GM23338 (cell line): ENCODE data around the gene ALDH2. TPM values are rescaled to one million over a fixed set of nuclear protein-coding genes. Genes with fewer than 3 reads are reported as not detected.

ENCODE experiments used
- ATAC-seq: fragments of 200-7000 bp; cut with Tn5 transposase; 3 replicates; pipeline ENCODE4 v1.9.1; 2020
- DNase-seq: peaks from one replicate; pipeline ENCODE4 v3.0.0-alpha.2; 2015; ENCODE audit warnings: low spot score
- H2AFZ ChIP-seq: fragments of 200-600 bp; sonication (generic); 2 replicates; pipeline ENCODE4 v1.8.0; 2016; ENCODE audit warnings: antibody characterized with exemption, mild to moderate bottlenecking, moderate library complexity
- H3F3A ChIP-seq: fragments of 200-600 bp; sonication (generic); replicated peaks from 2 replicates; pipeline ENCODE4 v1.8.0; 2017; ENCODE audit warnings: antibody characterized with exemption, mixed run types, low read depth
- H3K27ac ChIP-seq: fragments of 200-600 bp; sonication (generic); 2 replicates; pipeline ENCODE4 v1.6.1; 2016; ENCODE audit warnings: low read depth
- H3K27me3 ChIP-seq: fragments of 200-600 bp; sonication (generic); 2 replicates; pipeline ENCODE4 v1.8.0; 2016; ENCODE audit warnings: mild to moderate bottlenecking, mixed run types, moderate library complexity; ENCODE audit not compliant: insufficient read depth
- H3K36me3 ChIP-seq: fragments of 200-600 bp; sonication (generic); 2 replicates; pipeline ENCODE4 v1.8.0; 2016; ENCODE audit warnings: mild to moderate bottlenecking; ENCODE audit not compliant: insufficient read depth
- H3K4me1 ChIP-seq: fragments of 200-600 bp; sonication (generic); 2 replicates; pipeline ENCODE4 v1.8.0; 2016; ENCODE audit warnings: mild to moderate bottlenecking, moderate library complexity; ENCODE audit not compliant: insufficient read depth
- H3K4me2 ChIP-seq: fragments of 200-600 bp; sonication (generic); 2 replicates; pipeline ENCODE4 v1.7.1; 2017; ENCODE audit warnings: mixed run types
- H3K4me3 ChIP-seq: fragments of 200-600 bp; sonication (generic); 2 replicates; pipeline ENCODE4 v1.6.1; 2016; ENCODE audit warnings: mixed run types
- H3K79me2 ChIP-seq: fragments of 200-600 bp; sonication (generic); replicated peaks from 2 replicates; pipeline ENCODE4 v1.8.0; 2017; ENCODE audit warnings: mild to moderate bottlenecking; ENCODE audit not compliant: insufficient read depth
- H3K9me2 ChIP-seq: fragments of 200-600 bp; sonication (generic); 2 replicates; pipeline ENCODE4 v1.8.0; 2017; ENCODE audit not compliant: insufficient read depth
- H4K20me1 ChIP-seq: fragments of 200-600 bp; sonication (generic); replicated peaks from 2 replicates; pipeline ENCODE4 v1.8.0; 2017; ENCODE audit warnings: mild to moderate bottlenecking; ENCODE audit not compliant: insufficient read depth
- H3K27ac Mint-ChIP-seq: 2 replicates; pipeline ENCODE4 v1.8.0; 2020; ENCODE audit warnings: inconsistent platforms, mild to moderate bottlenecking, moderate library complexity, mixed read lengths
- H3K27me3 Mint-ChIP-seq: 3 replicates; pipeline ENCODE4 v1.8.0; 2022; ENCODE audit warnings: low read depth, mild to moderate bottlenecking, moderate library complexity, mixed read lengths, inconsistent platforms; ENCODE audit not compliant: insufficient read depth, poor library complexity
- H3K36me3 Mint-ChIP-seq: 3 replicates; pipeline ENCODE4 v1.8.0; 2021; ENCODE audit warnings: low read depth, mild to moderate bottlenecking, inconsistent platforms, moderate library complexity, mixed read lengths
- H3K4me1 Mint-ChIP-seq: 3 replicates; pipeline ENCODE4 v1.8.0; 2020; ENCODE audit warnings: mild to moderate bottlenecking, inconsistent platforms, mixed read lengths
- H3K4me3 Mint-ChIP-seq: 3 replicates; pipeline ENCODE4 v1.8.0; 2021; ENCODE audit warnings: moderate library complexity, mild to moderate bottlenecking, inconsistent platforms, mixed read lengths
- H3K9me3 Mint-ChIP-seq: 3 replicates; pipeline ENCODE4 v1.8.0; 2020; ENCODE audit warnings: moderate library complexity, mild to moderate bottlenecking, inconsistent platforms, mixed read lengths
- CREB1 ChIP-seq: fragments of 250-450 bp; sonication (Bioruptor Pico); IDR thresholded peaks from 2 replicates; pipeline ENCODE4 v1.5.0; 2020; ENCODE audit warnings: low read depth, mild to moderate bottlenecking, moderate library complexity
- CTCF ChIP-seq, 2 experiments: fragments of 200-600 bp in 1 of 2; sonication (generic) in 1 of 2; conservative IDR thresholded peaks; 2 replicates each; pipeline versions ENCODE4 v1.5.1 to v1.6.1; 2016 to 2017; ENCODE audit warnings: antibody characterized with exemption in 2 of 2, low read depth in 2 of 2, mild to moderate bottlenecking in 2 of 2, moderate library complexity in 1 of 2
- EZH2 ChIP-seq: fragments of 200-600 bp; sonication (generic); IDR thresholded peaks from one replicate; pipeline ENCODE4 v1.8.0; 2017; ENCODE audit warnings: antibody characterized with exemption, mild to moderate bottlenecking, low read depth; ENCODE audit not compliant: unreplicated experiment
- JUNB ChIP-seq: IDR thresholded peaks from one replicate; pipeline ENCODE4 v1.6.1; 2016; ENCODE audit warnings: antibody characterized with exemption; ENCODE audit not compliant: unreplicated experiment
- REST ChIP-seq: IDR thresholded peaks from one replicate; pipeline ENCODE4 v1.6.1; 2018; ENCODE audit warnings: antibody characterized with exemption; ENCODE audit not compliant: unreplicated experiment
- STAT1 ChIP-seq: IDR thresholded peaks from one replicate; pipeline ENCODE4 v1.6.1; 2016; ENCODE audit warnings: antibody characterized with exemption; ENCODE audit not compliant: unreplicated experiment
- ZNF114 ChIP-seq: fragments of 250-450 bp; sonication (Bioruptor Pico); IDR thresholded peaks from 2 replicates; pipeline ENCODE4 v1.5.0; 2020; ENCODE audit warnings: mild to moderate bottlenecking, moderate library complexity
- ZNF331 ChIP-seq: fragments of 250-450 bp; sonication (Bioruptor Pico); IDR thresholded peaks from 2 replicates; pipeline ENCODE4 v1.5.0; 2020; ENCODE audit warnings: low read depth, mild to moderate bottlenecking, moderate library complexity
- ZNF462 ChIP-seq: fragments of 250-450 bp; sonication (Bioruptor Pico); IDR thresholded peaks from 2 replicates; pipeline ENCODE4 v1.5.0; 2020; ENCODE audit warnings: mild to moderate bottlenecking, moderate library complexity
- polyA plus RNA-seq: library from polyadenylated mRNA; unstranded; fragments of >200 nt; fragmentation: Nextera tagmentation; extraction: Ambion mirVana; gene quantifications from 2 replicates; pipeline ENCODE4 v1.2.1, GENCODE V29; 2016
- total RNA-seq: library from RNA; depleted of rRNA; stranded (reverse); fragments of >200 nt; shearing (Covaris generic); gene quantifications from 2 replicates; pipeline ENCODE4 v1.2.3, GENCODE V29; 2014

Gene ALDH2
- total and polyA plus RNA-seq, 2 experiments from 2014 or later = 14.9 to 50.5 TPM

GRCh38 chr12:111776836-111777344 lies 10.2 kb downstream of the ALDH2 start:
- Mint-ChIP-seq H3K4me1 (peaks cover 18% of the 10 kb centered on the region), H3K4me3 (no peak overlapping the region), H3K36me3 (peaks cover 44% of the 10 kb centered on the region), H3K9me3 (peaks cover 11% of the 10 kb centered on the region; the same call in 2 of the 3 replicates), H3K27ac (no peak overlapping the region), H3K27me3 (peaks cover 6% of the 10 kb centered on the region)
- Histone ChIP-seq H3K27ac (no peak overlapping the region), H4K20me1 (peaks cover 4% of the 10 kb centered on the region; the same call in 1 of the 2 replicates), H3F3A (no peaks in the 10 kb centered on the region), H3K36me3 (0 out of 2 replicates have a peak, but pooled peaks cover 5% of the 10 kb centered on the region), H3K4me3 (no peak overlapping the region), H3K79me2 (peaks cover 13% of the 10 kb centered on the region; the same call in 1 of the 2 replicates), H3K4me2 (no peak overlapping the region), H3K9me2 (no peaks in the 10 kb centered on the region), H3K27me3 (no peaks in the 10 kb centered on the region), H3K4me1 (peaks cover 7% of the 10 kb centered on the region; the same call in 1 of the 2 replicates), H2AFZ (no peak overlapping the region)
- DNase-seq (no peak), ATAC-seq (no peak)
- TF ChIP-seq ZNF331 (CRISPR knock-in tag) (no peak), ZNF114 (no peak), JUNB (no peak), STAT1 (no peak), CREB1 (CRISPR knock-in tag) (no peak), CTCF (conservative IDR thresholded peaks at IDR 0.05; ENCODE audit: low read depth in 2 of 2) (no peak), ZNF462 (CRISPR knock-in tag) (no peak), EZH2 (no peak), REST (no peak)
